OCI-LY3 (cell line): ENCODE data around the gene INPP5J.

Source experiments
- CTCF ChIP-seq: fragments of 200-600, 300-600 bp; sonication (generic); IDR thresholded peaks from 2 replicates; pipeline ENCODE4 v1.5.1; 2014; ENCODE audit warnings: antibody characterized with exemption, low read length, low read depth
- EZH2phosphoT487 ChIP-seq: fragments of 200-600 bp; shearing (Covaris generic); IDR thresholded peaks from 2 replicates; pipeline ENCODE4 v1.6.1; 2018; ENCODE audit warnings: antibody characterized with exemption, mixed run types, low read depth

- TF ChIP-seq CTCF (no peak), EZH2phosphoT487 (no peak)
Observed at GRCh38 chr22:31142285-31142684, 19.5 kb downstream of the INPP5J start.
